22Rv1 (cell line): ENCODE results near the gene PARVB.

ENCODE experiments used
- ZFX ChIP-seq: fragments of 450-650 bp; IDR thresholded peaks from 2 replicates; pipeline ENCODE4 v1.6.1; 2017; ENCODE audit warnings: antibody characterized with exemption, borderline replicate concordance
- TF ChIP-seq, protein P1 (sequence below): fragments of 450-650 bp; IDR thresholded peaks from 2 replicates; pipeline ENCODE4 v1.5.1; 2017; ENCODE audit warnings: mild to moderate bottlenecking

DNA sequence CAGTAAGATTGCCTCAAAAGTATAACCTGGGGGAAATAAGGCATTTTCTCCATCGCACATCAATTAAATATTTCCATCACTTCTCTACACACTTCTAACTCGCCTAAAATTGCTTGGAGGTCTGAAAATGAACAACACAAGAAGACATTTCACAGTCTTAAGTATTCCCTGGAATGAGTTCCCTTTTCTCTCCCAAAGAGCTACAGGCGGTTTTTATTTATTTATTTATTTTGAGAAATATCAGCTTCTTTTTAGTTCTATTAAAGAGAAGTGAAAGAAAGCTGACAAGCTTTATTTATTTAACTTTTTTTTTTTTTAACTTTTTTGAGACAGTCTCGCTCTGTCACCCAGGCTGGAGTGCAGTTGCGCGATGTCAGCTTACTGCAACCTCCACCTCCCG lies 11.5 kb upstream of the PARVB start:
- TF ChIP-seq, protein P1, sequence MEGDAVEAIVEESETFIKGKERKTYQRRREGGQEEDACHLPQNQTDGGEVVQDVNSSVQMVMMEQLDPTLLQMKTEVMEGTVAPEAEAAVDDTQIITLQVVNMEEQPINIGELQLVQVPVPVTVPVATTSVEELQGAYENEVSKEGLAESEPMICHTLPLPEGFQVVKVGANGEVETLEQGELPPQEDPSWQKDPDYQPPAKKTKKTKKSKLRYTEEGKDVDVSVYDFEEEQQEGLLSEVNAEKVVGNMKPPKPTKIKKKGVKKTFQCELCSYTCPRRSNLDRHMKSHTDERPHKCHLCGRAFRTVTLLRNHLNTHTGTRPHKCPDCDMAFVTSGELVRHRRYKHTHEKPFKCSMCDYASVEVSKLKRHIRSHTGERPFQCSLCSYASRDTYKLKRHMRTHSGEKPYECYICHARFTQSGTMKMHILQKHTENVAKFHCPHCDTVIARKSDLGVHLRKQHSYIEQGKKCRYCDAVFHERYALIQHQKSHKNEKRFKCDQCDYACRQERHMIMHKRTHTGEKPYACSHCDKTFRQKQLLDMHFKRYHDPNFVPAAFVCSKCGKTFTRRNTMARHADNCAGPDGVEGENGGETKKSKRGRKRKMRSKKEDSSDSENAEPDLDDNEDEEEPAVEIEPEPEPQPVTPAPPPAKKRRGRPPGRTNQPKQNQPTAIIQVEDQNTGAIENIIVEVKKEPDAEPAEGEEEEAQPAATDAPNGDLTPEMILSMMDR = no peak
- TF ChIP-seq ZFX = no peak
